ENCODE data around the gene DNAJC5. TPM values are rescaled to one million over a fixed set of nuclear protein-coding genes. Genes with fewer than 3 reads are reported as not detected.

DNAJC5 gene
- total and polyA plus RNA-seq, 2 experiments from 2014 or later = 7.1 to 33.5 TPM

DNA sequence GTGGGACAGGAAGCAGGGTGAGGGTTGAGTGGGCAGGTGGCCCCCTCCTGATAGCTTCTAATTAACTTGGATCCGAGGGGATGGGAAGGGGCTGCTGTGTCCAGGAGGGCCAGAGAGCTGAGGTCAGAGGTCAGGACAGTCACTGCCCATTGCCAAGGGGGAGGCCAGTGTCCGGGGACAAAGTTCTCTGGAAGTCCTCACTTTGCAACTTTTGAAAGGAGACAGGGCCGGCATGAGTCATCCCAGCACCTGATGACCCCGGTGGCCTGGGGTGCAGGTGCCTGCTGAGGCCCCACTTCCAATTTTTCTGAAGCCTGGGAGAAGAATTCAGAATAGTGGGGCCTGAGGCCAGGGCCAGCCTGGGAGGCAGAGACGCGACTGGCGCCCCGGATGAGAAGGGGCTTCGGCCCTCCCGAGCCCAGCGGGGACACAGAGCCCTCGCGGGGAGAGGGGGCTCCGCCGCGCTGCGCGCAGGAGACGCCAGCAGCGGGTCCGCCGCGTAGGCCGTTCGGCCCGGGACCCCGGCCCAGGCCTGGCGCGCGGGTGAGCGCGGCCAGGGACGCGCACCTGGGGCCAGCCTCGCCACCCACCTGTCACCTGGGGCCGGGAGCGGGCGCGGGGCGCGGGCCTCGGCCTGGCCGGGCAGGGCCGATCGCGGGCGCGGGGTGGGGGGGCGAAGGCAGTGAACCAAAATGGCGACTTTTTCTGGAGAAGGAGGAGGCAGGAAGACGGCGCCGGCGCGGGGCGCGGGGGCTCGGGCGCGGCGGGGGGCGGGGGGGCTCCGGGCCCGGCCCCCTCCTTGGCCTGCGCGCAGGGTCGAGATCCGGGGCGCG, 74.2 kb downstream of the DNAJC5 start:
- peaks cover 7% of the 10 kb centered on the region; the same call in 1 of the 2 replicates for H3K27me3 ChIP-seq (ENCODE audit: insufficient read depth)
- H3K4me2 ChIP-seq = peak overlapping the region; percentile 90
- H3F3A ChIP-seq (replicated peaks; ENCODE audit: low read depth) = peaks cover 7% of the 10 kb centered on the region; the same call in 1 of the 2 replicates
- no peak overlapping the region for H3K27ac Mint-ChIP-seq
- H3K36me3 ChIP-seq (ENCODE audit: insufficient read depth) = no peaks in the 10 kb centered on the region
- no peaks in the 10 kb centered on the region for H4K20me1 ChIP-seq (replicated peaks; ENCODE audit: insufficient read depth)
- H3K79me2 ChIP-seq (replicated peaks; ENCODE audit: insufficient read depth) = peaks cover 9% of the 10 kb centered on the region
- peaks cover 8% of the 10 kb centered on the region for H3K4me1 ChIP-seq (ENCODE audit: insufficient read depth)
- peak overlapping the region; percentile 84 for H3K4me3 Mint-ChIP-seq
- peak; percentile 59 for DNase-seq (ENCODE audit: low spot score)
- no peak overlapping the region for H3K27ac ChIP-seq (ENCODE audit: low read depth)
- peaks cover 17% of the 10 kb centered on the region for H3K4me1 Mint-ChIP-seq
- H3K27me3 Mint-ChIP-seq (ENCODE audit: insufficient read depth, low read depth, poor library complexity) = peaks cover 19% of the 10 kb centered on the region
- H3K9me3 Mint-ChIP-seq = no peaks in the 10 kb centered on the region; the same call in 2 of the 3 replicates
- H2AFZ ChIP-seq = no peak overlapping the region
- H3K4me3 ChIP-seq = peak overlapping the region; percentile 78
- 0 out of 2 replicates have a peak, but pooled peaks have one; percentile 23 for TF ChIP-seq POLR2AphosphoS5 (IDR thresholded peaks at IDR 0.05; ENCODE audit: low read depth)
- TF ChIP-seq ZNF462 (CRISPR knock-in tag; IDR thresholded peaks at IDR 0.05) = no peak
- peaks cover 4% of the 10 kb centered on the region; the same call in 2 of the 3 replicates for H3K36me3 Mint-ChIP-seq (ENCODE audit: low read depth)
- no peak; the same call in 2 of the 3 replicates for ATAC-seq
- no peaks in the 10 kb centered on the region for H3K9me2 ChIP-seq (ENCODE audit: insufficient read depth)
